GM21423 (cell line): Measurements from ENCODE around the gene TPRG1.

Experiments
- ATAC-seq: cut with Tn5 transposase; IDR thresholded peaks from one replicate; pipeline ENCODE4 v1.9.1; 2021; ENCODE audit warnings: mild to moderate bottlenecking, moderate library complexity; ENCODE audit not compliant: unreplicated experiment

Gene TPRG1, protein sequence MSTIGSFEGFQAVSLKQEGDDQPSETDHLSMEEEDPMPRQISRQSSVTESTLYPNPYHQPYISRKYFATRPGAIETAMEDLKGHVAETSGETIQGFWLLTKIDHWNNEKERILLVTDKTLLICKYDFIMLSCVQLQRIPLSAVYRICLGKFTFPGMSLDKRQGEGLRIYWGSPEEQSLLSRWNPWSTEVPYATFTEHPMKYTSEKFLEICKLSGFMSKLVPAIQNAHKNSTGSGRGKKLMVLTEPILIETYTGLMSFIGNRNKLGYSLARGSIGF

DNA sequence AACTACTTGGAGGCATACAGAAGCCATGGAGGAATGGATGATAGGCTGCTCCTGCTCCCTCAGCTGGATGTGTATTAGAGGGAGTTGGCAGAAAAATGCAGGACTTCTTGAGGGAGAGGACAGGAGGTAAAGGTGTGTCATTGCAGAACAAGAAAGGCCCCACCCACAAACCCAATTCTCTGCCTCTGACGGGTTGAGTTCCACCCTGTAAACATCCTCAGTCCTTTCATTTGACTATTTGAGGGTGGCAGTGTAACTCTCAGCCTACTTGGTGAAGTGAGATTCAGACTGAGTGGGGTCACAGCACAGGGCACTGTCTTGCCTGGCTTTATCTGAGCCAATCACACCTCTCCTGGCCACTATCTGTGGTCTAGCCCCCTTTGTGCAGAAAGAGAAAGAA, at the start of gene TPRG1:
TPRG1 (plus strand) TSS at position 265 of the 400 bp plus-strand sequence. CDS start 35,414 bp downstream, outside the sequence.
- no peak for ATAC-seq

DNA sequence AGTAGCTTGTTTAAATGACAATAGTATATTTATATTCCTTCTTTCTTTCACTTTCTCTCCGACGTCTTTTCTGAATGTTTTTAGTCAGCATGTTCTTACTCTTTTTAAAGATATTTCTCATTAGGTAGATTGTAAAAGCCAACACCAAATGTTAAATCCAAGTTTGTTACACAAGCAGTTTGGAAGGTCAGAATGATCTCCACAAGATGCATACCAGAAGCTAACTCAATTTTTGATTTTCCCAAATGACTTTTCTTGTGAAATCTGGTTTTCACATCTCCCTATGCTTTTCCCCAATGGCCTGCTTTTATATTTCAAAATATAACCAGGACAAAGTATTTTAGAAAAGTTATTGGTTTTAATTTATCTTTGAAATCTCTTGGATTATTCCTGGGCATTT, 49.7 kb upstream of the TPRG1 start:
- ATAC-seq: no peak

DNA sequence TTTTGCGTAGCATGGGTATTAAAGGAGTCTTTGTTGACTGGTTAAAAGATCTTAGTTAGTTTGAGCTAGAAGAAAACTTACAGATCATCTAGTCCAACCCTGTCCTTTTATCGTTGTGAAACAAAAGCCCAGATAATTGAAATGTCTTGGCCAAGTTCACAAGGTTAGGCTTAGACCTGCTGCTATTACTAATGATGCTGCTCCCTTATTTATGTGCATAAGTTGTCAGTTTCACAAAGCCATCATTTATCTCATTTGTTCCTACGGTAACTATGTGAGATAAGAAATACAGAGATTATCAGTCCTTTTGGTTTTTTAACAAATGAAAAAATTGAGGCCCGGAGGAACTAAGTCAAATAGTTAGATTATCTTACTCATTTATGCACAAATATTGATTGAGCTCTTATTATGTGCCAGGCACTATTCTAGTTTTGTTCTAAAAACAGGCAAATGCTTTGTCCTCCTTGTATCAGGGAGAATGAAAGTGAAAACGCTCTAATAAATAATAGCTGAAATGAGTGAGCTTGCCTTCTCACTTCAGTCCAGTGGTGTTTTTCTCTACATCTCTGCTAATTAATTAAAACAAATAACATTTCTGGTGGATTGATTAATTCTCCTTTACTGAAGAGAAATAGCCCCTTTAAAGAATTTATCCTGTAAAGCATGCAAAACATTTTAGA, 49.1 kb upstream of the TPRG1 start:
- ATAC-seq: no peak

DNA sequence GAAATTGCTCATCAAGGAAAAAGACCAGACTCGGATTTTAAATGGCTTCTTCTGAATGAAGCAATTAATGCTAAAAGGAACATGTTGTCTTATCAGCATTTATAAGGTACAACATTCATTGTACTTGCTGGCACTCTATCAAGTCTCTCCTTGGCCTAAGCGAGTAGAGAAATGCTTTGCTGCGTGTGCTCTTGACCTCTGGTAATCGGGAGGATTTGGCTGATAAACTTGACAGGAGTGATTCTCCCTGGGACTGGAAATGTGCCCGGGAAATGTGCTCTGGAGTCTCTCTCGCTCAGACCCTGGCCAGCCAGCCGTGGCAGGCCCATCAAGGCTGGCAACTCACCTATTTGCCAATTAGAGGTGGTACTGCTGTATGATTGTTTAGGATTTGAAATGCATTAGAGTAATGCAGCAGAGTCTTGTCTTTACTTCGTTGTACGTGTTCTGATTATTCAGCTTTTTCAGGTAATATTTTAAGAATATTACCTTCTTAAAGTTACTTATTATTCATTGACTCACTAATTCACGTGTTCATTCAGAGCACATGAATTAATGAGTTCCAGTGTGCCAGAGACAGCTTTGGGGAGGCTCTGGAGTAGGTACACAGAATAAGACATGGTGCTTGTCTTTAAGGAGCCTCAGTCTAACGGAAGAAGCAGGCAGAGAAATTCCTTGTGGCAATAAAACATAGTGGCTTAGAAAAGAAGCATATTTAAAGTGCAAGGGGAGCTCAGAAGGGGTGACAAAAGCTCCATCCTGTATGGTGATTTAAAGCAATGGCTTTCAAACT, 48.0 kb upstream of the TPRG1 start:
- no peak for ATAC-seq

DNA sequence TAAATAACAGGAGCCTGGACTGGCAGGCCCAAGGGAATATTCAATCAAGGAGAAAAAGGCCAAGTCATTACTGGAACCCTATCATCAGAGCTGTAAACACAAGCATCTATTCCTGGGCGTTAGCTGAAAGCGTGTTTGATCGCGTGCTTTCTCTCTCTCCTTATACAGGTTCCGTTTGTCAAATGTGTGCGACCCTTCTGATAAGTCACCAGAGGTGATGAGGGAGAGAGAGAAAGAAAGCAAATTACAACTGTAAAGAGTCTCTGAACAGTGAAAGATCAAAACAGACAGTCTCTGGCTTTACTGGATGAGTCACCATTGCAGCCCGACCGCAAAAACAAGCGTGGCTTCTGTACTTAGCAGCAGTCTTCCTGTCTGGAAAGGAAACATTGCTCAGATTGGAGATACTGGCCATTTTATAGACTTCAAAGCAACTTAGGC, 39.5 kb upstream of the TPRG1 start:
- ATAC-seq: peak; percentile 95

DNA sequence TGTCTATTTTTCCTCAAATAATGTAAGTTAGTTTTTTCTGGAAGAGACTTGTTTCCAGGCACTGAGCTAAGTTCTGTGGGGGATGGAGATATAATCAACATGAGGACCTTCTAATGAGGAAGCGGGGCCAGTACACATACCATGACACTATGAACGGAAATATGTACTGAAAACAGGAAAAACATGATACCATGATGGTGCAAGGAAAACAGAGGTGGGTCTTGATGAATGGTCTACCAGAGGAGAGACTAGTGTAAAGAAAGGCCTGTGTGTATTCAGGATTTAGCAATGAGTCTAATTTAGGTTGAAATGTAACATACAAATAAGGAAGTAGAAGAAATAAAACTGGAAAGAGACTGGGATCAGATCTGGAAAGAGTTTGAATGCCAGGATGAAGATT, 38.9 kb upstream of the TPRG1 start:
- no peak for ATAC-seq

DNA sequence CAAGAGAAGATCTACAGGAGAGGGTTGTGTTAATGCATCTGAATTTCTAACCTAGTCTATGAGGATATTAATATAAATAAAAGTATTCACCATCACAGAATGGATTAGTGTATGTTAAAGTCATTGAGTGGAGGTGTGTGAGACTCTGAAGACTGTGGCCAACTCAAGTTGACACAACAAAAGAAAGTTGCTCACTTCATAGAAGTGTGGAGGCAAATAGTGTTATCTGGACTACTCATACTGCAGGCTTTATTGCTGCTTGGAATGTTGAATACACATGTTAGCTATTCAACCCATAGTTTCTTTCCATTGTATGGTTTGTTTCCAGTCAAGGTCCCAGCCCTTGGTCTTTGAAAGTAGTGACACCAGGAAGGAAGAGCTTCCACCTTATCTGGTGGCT, 38.0 kb upstream of the TPRG1 start:
- ATAC-seq: no peak

DNA sequence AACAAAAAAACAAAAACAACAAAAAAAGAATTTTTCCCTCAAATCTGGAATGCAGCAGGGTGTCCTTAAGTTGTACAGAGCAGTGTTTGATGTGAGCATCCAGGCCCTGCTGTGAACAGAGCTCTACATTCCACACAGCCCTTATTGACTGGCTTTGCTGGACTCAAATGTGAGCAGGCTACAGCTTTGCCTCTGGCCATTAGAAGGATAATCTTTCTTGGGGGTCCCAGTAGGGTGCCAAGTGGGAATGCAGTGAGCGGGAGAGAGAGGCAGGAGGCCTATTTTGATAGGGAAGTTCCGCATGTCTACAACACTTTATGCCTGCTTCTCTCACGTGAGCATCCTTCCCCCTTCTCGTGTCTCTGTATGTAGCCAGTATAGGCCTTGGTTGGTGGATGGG, 34.4 kb upstream of the TPRG1 start:
- no peak for ATAC-seq

DNA sequence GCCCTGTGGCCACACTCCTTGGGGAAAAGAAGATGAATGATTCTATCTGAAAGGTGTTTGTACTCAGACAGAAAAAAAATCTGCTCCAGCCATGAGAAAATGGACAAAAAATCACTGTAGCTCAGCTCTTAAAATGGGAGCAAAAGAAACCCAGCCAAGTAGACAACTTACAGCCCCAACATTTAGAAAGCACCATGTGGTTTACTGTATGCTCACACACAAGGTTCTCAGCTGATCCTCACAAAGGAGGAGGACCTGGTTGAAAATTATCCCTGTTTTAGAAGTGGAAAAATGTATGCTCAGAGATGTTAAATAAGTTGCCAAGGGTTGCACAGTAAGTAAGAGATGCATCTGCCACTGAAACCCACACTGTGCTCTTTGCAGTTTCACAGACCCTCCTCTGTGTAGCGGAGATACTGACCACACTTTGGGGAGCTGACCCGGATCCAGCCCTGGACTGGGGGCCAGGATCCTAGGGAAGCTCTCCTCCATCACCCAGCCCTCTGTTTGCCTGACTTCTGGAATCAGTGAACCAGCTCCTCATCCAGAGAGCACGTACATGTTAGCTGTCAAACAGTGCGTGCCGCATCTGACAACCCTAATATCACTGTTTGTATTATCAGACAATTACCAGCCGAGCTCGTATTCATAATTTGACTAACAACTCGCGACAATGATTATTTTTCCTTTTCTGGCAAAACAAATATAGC, 32.7 kb upstream of the TPRG1 start:
- no peak for ATAC-seq

DNA sequence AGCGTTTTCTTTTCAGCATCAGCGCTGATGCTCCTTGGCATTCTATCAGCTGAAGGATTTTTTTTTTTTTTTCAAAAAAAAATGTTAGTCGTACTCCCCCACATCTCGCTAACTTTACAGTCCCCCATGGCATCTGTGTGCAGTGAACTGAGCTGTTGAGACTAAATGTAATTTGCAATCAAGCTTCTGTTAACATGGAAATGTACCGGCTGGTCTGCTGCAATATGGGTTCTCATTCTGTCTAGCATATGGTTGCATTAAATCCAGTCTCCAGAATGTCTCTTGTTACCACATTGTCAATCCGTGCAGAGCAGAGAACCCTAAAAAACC, 32.2 kb upstream of the TPRG1 start:
- no peak for ATAC-seq

DNA sequence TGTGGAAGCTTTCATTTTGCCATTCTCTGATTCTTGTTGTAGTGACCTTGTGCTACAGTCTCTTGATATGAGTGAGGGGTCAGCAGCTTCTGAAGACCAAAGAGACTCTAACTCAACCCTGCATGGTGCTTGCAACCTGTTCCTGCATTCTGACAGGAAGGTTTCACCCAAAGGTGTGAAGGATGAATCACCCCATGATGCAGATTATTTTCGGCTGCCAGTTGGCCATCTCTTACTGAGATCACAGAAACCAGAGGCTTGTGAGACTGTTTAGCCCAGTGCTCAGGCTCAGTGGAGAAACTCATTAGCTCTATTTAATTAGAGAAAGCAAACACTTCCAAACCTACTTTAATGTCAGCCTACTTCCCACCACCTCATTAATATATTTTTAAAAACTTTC, 29.2 kb upstream of the TPRG1 start:
- no peak for ATAC-seq

DNA sequence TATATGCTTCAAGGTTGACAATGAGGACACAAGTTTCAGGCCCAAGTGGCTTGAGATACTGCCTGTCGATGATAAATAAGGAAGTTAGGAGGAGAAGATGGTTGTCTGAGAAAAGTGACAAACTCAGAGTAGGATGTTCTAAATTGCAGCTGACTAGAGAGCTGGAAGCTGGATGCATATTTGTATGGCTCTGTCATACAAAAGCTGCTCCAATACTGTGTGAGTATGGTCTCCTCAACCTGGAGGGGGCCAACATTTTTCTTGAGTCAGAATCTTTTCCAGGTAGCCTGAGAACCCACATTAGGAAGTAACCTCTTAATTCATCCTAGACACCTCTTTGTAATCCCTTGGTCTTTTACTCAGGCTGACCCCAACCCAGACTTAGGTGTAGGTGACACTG, 28.4 kb upstream of the TPRG1 start:
- no peak for ATAC-seq

DNA sequence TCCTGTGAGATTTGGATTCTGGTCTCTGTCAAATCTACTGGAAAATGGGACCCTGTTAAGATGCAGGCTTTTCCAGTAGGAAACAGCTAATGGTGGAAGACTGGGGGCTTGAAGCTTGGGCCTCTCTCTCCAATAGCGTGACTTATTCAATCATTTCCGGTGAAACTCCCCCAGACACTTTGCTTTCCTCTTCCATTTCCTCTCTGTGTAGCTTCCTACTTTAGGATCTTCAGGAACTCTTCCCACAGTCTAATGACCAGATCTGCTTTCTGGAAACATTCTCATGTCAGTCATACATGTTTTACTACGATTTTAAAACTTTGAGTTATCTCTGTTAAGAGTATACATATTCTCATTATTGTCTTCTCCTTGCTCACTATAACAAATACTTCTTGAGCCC, 28.0 kb upstream of the TPRG1 start:
- ATAC-seq: no peak

DNA sequence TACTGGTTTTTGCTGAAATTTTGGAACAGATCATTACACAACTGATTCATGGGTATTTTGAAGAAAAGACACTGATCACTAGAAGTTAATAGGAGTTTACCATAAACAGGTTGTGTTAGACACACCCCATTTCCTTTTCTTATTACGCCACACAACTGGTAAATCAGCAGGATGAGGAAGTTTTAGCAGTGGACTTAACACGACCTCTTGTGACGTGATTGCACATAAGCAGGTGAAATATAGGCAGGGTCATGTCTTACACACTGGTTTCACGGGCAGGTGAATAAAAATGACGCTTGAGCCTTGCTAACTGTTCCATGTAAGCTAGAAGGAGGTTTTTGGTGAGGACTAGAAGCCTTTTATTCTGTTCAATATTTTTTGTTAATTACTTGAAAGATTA, 27.1 kb upstream of the TPRG1 start:
- no peak for ATAC-seq

DNA sequence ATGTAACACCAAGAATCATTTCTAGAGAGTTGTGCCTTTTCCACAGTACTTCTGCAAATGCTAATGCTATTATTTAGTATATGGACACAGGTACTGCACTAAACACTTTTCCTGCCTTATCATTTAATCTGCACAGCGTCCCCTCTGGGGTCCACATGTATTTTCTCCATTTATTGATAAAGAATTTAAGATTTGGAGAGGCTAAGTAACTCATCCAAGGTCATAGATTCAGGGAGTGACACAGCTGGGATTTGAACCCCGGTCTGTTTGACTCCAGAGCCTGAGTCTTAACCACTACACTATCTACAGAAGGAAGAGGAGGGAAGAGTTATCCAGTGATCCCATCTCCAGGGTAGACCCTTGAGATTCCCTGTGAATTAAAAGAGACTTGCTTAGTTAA, 24.9 kb upstream of the TPRG1 start:
- ATAC-seq: no peak

DNA sequence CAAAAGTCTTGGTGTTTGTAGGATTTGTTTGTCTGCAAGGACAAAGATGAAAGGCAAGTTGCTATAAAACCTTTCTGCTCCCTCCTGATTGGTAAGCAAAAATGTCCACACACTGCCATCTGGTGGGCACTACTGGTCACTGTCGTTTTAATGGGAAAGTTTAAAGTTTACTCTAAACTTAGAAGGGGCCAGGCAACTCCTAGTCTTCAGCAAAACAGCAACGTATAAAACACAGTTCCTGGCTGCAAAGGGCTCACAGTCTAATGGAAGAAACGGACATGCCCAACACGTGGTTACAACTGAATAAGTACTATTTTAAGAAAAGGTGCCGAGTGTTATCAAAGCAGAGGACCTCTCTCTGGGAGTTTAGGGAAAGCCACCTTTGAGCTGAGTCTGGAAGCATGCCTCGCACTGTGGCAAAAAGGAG, 23.7 kb upstream of the TPRG1 start:
- ATAC-seq: peak; percentile 75

DNA sequence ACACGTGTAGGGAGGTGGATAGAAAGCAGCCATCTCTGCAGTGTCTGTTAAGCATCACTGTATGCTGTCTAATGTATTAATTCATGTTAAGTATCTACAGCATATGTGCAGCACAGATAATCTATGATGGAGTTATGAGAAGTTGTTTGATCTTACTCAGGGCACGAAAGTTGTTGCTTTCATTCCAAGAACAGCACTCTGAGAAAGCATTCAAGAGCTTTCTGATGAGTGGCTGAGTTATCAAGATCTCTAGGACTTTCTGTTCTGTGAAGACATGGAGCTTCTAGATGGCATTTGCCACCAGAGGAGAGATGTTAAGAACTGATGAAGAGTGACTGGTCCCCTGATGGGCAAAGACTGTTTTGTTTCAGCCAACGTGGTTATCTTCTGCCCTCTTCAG, 22.6 kb upstream of the TPRG1 start:
- ATAC-seq: no peak

DNA sequence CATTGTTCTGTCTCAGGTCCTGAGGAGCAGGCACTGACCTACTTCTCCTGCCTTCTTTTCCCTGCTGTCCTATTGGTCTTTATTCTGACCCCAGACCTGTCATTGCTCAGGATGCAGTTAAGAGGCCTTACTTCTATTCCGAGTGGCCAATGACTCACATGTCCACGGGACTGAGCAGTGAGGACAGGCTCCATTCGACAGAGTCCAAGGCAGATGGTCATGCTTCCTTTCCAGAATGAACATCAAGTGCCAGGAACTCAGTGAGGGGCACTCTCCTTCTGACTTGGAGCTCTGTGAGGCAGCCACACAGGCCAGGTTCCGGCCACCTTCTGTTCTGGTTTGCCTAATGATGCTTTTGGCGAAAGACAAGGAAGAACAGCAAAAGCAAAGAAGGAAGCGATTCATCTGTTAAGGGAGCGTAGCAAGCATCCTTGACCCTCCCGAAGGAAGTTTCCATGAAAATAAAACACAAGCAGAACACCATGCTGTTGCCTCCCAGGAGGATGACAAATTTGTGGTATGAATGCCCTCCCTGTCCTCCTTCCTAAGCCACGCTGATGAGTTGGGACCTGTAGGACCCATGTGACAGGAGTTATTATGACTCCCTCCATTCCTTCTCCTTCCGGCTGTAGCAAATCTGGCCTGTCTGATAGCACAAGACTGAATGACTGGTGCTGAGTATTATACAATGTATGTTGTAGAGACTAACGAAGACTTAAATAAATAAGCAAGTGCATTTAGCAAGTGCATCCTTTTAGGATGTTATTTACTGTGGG, 14.4 kb upstream of the TPRG1 start:
- ATAC-seq: no peak

DNA sequence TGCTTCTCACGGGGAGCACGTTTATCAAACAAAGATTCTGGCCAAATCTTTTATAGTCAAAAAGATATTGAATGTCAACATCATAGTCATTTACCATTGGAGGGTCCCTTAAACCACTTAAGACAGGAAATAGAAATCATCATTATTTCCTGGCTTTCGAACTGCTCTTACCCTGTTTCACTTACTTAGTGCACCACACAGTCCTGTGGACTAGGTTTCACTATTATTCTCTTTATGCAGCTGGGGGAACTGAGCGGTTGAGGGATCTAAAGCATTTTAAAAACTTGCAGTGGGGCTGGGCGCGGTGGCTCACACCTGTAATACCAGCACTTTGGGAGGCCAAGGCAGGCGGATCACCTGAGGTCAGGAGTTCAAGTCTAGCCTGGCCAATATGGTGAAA, 13.7 kb upstream of the TPRG1 start:
- ATAC-seq: no peak

DNA sequence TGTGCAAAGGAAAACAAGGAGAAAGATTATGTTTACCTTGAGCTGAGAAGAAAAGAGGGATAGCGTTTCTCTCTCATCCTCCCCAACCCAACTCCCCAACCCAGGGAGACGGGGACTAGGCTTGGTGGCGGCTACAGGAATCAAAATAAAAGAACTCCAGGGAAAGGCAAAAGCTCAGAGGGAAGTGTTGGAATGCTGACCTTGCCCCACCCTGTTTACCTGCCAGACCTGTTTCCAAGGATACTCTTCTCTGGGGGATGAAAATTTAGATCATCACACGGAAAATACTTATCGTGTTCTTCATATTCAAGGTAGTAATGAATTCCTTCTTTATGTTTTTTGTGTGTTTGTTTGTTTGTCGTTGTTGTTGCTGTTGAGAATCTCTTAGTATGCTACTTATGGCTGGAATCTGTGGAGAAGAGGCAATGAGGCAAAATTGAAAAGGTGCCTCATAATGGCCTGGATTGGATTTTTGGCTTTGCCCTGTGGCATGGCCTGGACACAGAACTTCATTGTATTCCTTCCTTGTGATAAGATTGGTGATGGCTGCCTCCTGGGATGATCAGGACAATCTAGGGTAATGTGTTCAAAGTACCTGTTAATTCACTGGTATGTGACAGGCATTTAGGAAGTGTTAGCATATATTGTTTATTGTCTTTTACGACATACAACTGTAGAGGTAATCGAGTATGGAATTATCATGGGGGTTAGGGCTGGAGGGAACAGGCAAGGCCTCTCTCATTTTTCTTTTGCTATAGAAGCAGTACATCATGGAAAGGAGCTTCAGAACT, 11.1 kb upstream of the TPRG1 start:
- no peak for ATAC-seq
